ENCODE results near the gene CDH13. TPM values are rescaled to one million over a fixed set of nuclear protein-coding genes. Genes with fewer than 3 reads are reported as not detected.

CDH13 gene
- total and polyA plus RNA-seq, 2 of the 8 experiments (the other 6 are each of a cell fraction or from before 2014, with no cell fraction given), result 2.3 to 2.4 TPM

DNA sequence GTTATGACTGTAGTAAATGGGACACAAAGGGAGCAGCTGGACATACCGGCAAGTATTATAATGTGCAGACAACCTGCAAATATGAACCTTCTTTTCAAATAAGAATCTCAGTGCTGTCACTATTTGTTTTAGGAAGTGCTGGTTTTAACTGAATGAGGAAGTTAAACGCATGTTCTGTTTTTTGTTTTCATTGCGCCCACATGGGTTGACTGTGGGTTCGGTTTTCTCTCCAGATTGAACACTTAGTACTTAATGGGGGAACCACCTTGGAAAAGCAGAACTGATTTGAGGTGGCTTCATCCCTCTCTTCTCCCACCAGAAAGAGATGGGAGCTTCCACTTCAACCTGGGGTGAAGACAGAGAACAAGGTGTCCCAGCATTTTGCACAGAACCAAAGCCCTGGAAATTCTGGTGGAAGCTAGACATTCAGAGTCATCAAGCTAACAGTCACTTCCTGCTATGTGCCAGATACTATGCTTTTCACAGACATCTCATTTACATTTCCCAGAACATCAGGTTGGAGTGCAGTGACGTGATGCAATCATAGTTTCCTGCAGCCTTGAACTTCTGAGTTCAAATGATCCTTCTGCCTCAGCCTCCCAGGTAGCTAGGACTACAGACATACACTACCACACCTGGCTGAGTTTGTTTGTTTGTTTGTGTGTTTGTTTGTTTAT is 149.8 kb downstream of the CDH13 start:
- Histone ChIP-seq H2BK5ac (ENCODE audit: low read depth, low read length) (no peak overlapping the region), H3K4ac (replicated peaks; ENCODE audit: insufficient read length, low read depth, low read length) (no peak overlapping the region), H4K91ac (replicated peaks; ENCODE audit: insufficient read length, low read length) (no peak overlapping the region), H3K4me3 (ENCODE audit: extremely low read depth in 1 of 4, insufficient read depth in 2 of 4, low read depth in 3 of 4, low read length in 4 of 4) (no peak overlapping the region), H3K4me1 (replicated peaks in 1 of 4; ENCODE audit: control insufficient read depth in 3 of 4, insufficient read depth in 4 of 4, low read length in 3 of 4) (peaks cover 0 to 2% (median 0%) of the 10 kb centered on the region in 4 experiments; a peak in 1 of 7 replicates), H2AK5ac (ENCODE audit: low read depth, low read length) (no peak overlapping the region), H2BK20ac (ENCODE audit: low read length) (no peak overlapping the region), H3K56ac (replicated peaks; ENCODE audit: insufficient read length, low read depth, low read length) (no peak overlapping the region), H4K20me1 (replicated peaks in 1 of 2; ENCODE audit: control insufficient read depth in 1 of 2, insufficient read depth in 2 of 2, low read length in 2 of 2) (no peaks in the 10 kb centered on the region), H3K79me2 (ENCODE audit: control insufficient read depth in 1 of 2, insufficient read depth in 2 of 2, low read length in 2 of 2) (no peaks in the 10 kb centered on the region), H3K27me3 (replicated peaks in 1 of 4; ENCODE audit: control insufficient read depth in 3 of 4, extremely low read depth in 1 of 4, insufficient read depth in 3 of 4, low read length in 3 of 4) (no peaks in the 10 kb centered on the region), H3K9me3 (ENCODE audit: insufficient read depth in 2 of 2, low read depth in 1 of 2, low read length in 1 of 2) (no peaks in the 10 kb centered on the region), H3K18ac (ENCODE audit: extremely low read depth, low read length) (no peak overlapping the region), H2BK120ac (replicated peaks; ENCODE audit: low read depth, low read length) (no peak overlapping the region), H3K79me1 (ENCODE audit: low read depth, low read length) (no peaks in the 10 kb centered on the region), H3K14ac (ENCODE audit: insufficient read length) (no peak overlapping the region), H4K8ac (ENCODE audit: extremely low read depth, insufficient read depth, low read length) (no peak overlapping the region), H2AFZ (ENCODE audit: low read length) (no peak overlapping the region), H3K23ac (ENCODE audit: insufficient read length) (no peak overlapping the region), H3K36me3 (ENCODE audit: control insufficient read depth in 2 of 4, insufficient read depth in 4 of 4, low read length in 3 of 4) (no peaks in the 10 kb centered on the region), H2BK15ac (ENCODE audit: low read length) (no peak overlapping the region), H3K27ac (ENCODE audit: low read depth, low read length) (no peak overlapping the region), H3K4me2 (ENCODE audit: insufficient read depth in 1 of 2, low read depth in 2 of 2, low read length in 2 of 2) (no peak overlapping the region), H2BK12ac (ENCODE audit: low read depth, low read length) (no peak overlapping the region), H3K9ac (replicated peaks in 1 of 4; ENCODE audit: extremely low read depth in 1 of 4, low read depth in 3 of 4, low read length in 3 of 4) (no peak overlapping the region), H3K23me2 (ENCODE audit: low read depth, low read length) (peaks cover 3% of the 10 kb centered on the region; the same call in 1 of the 2 replicates), H4K5ac (ENCODE audit: insufficient read length, low read depth, low read length) (no peak overlapping the region)
- ChIA-PET CTCF (ENCODE audit: partially characterized antibody) (no interaction called here), POLR2A (ENCODE audit: partially characterized antibody) (no interaction called here)
- WGBS, 2 experiments (ENCODE audit: extremely low coverage in 1 of 2, insufficient coverage in 1 of 2, insufficient read length in 1 of 2, insufficient replicate concordance in 2 of 2, low coverage in 1 of 2, low lambda C conversion rate in 2 of 2, missing lambda C conversion rate in 1 of 2), result 96% methylated on average over 5 of the region's 5 CpGs; no CpG with 5 or more reads in 1 of the 2 experiments
- DNase-seq (ENCODE audit: low read depth in 1 of 2, low spot score in 2 of 2) (no peak), FAIRE-seq (no peak)
- no peak for TF ChIP-seq SIN3A (conservative IDR thresholded peaks at IDR 0.05 in 1 of 2, IDR thresholded peaks at IDR 0.05 in 1 of 2; ENCODE audit: low read depth in 1 of 2, low read length in 2 of 2)
